ENCODE results near the gene GATD1.

- TF ChIP-seq JUND (IDR thresholded peaks at IDR 0.05; ENCODE audit: borderline replicate concordance, low read depth, low read length) (no peak), JUND (tag; IDR thresholded peaks at IDR 0.05; ENCODE audit: borderline replicate concordance, low read depth, low read length) (no peak), POLR2AphosphoS5 (IDR thresholded peaks at IDR 0.05; ENCODE audit: control insufficient read depth, insufficient read depth, low read depth, low read length) (no peak), U2AF1 (optimal IDR thresholded peaks at IDR 0.05; ENCODE audit: low read depth, low read length) (no peak), SP2 (IDR thresholded peaks at IDR 0.05; ENCODE audit: extremely low read depth, low read depth, low read length, poor library complexity, severe bottlenecking) (no peak), MGA (IDR thresholded peaks at IDR 0.05) (peak; percentile 69), ELF4 (CRISPR knock-in tag; IDR thresholded peaks at IDR 0.05) (no peak), BRF2 (IDR thresholded peaks at IDR 0.05; ENCODE audit: borderline replicate concordance, insufficient read depth, insufficient read length) (no peak), RFX5 (IDR thresholded peaks at IDR 0.05; ENCODE audit: low read depth, low read length) (no peak), RNF2 (IDR thresholded peaks at IDR 0.05) (no peak)
These were observed 563 bp downstream of the GATD1 start for GRCh38 chr11:776561-777287.

Data from K562 (cell line).